A549 treated with DMSO at 1 μM for 4 hours (cell line): ENCODE results near the gene KRTAP25-1. TPM values are rescaled to one million over a fixed set of nuclear protein-coding genes. Genes with fewer than 3 reads are reported as not detected.

Experiments used
- total RNA-seq: library from RNA; stranded (reverse); fragments of 200-300 nt; extraction: Qiagen RNA extraction; gene quantifications from 5 replicates; pipeline ENCODE4 v1.2.3, GENCODE V29; 2022; ENCODE audit warnings: low read depth

KRTAP25-1 gene, protein sequence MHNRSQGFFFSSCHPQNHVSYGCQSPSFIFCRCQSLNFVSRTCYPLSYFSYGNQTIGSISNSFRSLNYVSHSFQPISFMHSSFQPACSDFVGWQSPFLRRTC
- not detected in 5 replicates for total RNA-seq

DNA sequence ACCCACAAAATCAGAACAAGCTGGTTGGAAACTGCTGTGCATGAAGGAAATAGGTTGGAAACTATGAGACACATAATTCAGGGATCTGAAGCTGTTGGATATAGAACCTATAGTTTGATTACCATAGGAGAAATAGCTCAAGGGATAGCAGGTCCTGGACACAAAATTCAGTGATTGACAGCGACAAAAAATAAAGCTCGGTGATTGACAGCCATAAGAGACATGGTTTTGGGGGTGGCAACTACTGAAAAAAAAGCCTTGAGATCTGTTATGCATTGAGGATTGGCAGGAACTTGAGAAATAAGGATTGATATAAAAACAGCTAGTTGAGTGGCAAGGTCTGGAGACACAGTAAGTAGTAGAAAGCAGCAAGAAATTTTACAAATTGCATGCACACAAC lies at the start of gene KRTAP25-1:
KRTAP25-1 (minus strand) TSS at position 300 of the 400 bp plus-strand sequence; CDS start at position 276, 24 bp downstream.

DNA sequence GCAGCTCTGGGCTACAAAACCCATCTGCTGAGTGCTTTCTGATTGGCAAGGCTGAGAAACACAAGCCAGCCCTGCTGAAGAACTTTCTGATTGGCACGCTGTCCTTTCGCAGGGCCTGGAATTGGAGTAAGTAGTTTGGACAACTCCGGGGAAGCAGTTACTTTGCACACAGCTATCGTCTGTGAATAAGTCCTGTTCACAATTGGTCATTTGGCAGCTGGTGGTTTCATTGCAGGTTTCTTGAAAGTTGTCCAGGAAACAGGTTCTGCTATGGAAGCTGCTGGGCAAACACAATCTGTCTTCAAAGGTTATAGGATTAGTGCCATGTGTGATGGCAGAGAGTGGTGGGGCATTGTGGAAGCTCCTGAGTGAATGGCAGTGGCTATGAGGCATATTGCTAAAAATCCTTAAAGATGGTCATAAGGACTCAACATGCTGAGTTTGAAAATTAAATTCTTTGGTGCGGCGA lies 48.0 kb upstream of the KRTAP25-1 start, which contains the start of gene KRTAP27-1:
KRTAP27-1 (minus strand) TSS at position 419 of the 469 bp plus-strand sequence; CDS start at position 393, 26 bp downstream.

GRCh38 chr21:30320215-30320614 lies 30.9 kb upstream of the KRTAP25-1 start, which contains the start of gene KRTAP26-1:
KRTAP26-1 (minus strand) TSS chr21:30320315; CDS start chr21:30320035, 280 bp downstream.

DNA sequence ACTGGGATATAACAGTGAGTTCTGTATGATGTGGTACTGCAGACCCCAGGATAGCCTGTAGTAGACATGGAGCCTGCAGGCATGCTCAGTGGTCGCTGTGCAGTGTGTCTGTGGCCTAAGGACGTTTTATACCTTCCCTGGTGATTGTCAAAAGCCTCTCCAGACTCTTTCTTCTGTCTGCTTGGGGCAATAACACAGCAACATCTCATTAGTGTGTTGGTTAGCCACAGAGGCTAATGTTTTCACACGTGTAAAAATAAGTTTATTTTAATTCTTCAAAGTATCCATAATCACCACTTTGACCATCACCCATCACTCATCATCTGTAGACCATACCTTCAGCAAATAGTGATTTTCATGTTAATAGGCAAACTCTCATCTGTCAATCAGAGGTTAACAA lies 6.5 kb downstream of the KRTAP25-1 start, which contains the start of gene KRTAP24-1:
KRTAP24-1 (minus strand) TSS at position 101 of the 400 bp plus-strand sequence; CDS start at position 83, 18 bp downstream.

Other genes with a start within 250 kb of the KRTAP25-1 start
- gene CLDN17, start 122.7 kb downstream of the KRTAP25-1 start, total RNA-seq, result not detected in 5 replicates
- not detected in 5 replicates for gene CLDN8, start 73.4 kb downstream of the KRTAP25-1 start, total RNA-seq
- gene KRTAP24-1, start 6.6 kb downstream of the KRTAP25-1 start, total RNA-seq, result not detected in 5 replicates
- not detected in 5 replicates for gene KRTAP26-1, start 30.8 kb upstream of the KRTAP25-1 start, total RNA-seq
- not detected in 5 replicates for gene KRTAP27-1, start 48.2 kb upstream of the KRTAP25-1 start, total RNA-seq
- gene KRTAP23-1, start 59.1 kb upstream of the KRTAP25-1 start, total RNA-seq, result not detected in 5 replicates
- not detected in 5 replicates for gene KRTAP13-2, start 82.8 kb upstream of the KRTAP25-1 start, total RNA-seq
- gene KRTAP13-1, start 106.5 kb upstream of the KRTAP25-1 start, total RNA-seq, result not detected in 5 replicates
- not detected in 5 replicates for gene KRTAP13-3, start 136.4 kb upstream of the KRTAP25-1 start, total RNA-seq
- not detected in 5 replicates for gene KRTAP13-4, start 140.7 kb upstream of the KRTAP25-1 start, total RNA-seq
- gene KRTAP15-1, start 150.8 kb upstream of the KRTAP25-1 start, total RNA-seq, result not detected in 5 replicates
- gene KRTAP19-1, start 190.9 kb upstream of the KRTAP25-1 start, total RNA-seq, result not detected in 5 replicates
- gene KRTAP19-2, start 197.9 kb upstream of the KRTAP25-1 start, total RNA-seq, result not detected in 5 replicates
- not detected in 5 replicates for gene KRTAP19-3, start 202.5 kb upstream of the KRTAP25-1 start, total RNA-seq
- not detected in 5 replicates for gene KRTAP19-4, start 207.7 kb upstream of the KRTAP25-1 start, total RNA-seq
- not detected in 5 replicates for gene KRTAP19-5, start 212.6 kb upstream of the KRTAP25-1 start, total RNA-seq